GM12872 (cell line): ENCODE results near the gene EFEMP1.

Experiments used
- CTCF ChIP-seq: IDR thresholded peaks from 3 replicates; pipeline ENCODE4 v1.5.1; 2011; ENCODE audit warnings: low read depth, mild to moderate bottlenecking, low read length, moderate library complexity; ENCODE audit not compliant: insufficient read depth

The EFEMP1 gene

GRCh38 chr2:55907686-55908085 is 15.9 kb downstream of the EFEMP1 start:
- TF ChIP-seq CTCF, result no peak

GRCh38 chr2:55906993-55907392 is 16.6 kb downstream of the EFEMP1 start:
- TF ChIP-seq CTCF, result no peak

- TF ChIP-seq CTCF, result no peak
These were observed 19.9 kb downstream of the EFEMP1 start for GRCh38 chr2:55903727-55904126.

- no peak for TF ChIP-seq CTCF
These were observed 20.6 kb downstream of the EFEMP1 start for GRCh38 chr2:55902971-55903370.

- no peak for TF ChIP-seq CTCF
These were observed 21.2 kb downstream of the EFEMP1 start for GRCh38 chr2:55902429-55902828.

- TF ChIP-seq CTCF, result no peak
These were observed 21.6 kb downstream of the EFEMP1 start for GRCh38 chr2:55901941-55902340.

GRCh38 chr2:55901322-55901721 is 22.3 kb downstream of the EFEMP1 start:
- no peak for TF ChIP-seq CTCF

- TF ChIP-seq CTCF, result no peak
These were observed 23.7 kb downstream of the EFEMP1 start for GRCh38 chr2:55899881-55900280.
